Measurements from ENCODE around the gene AFAP1L2.

The AFAP1L2 gene

GRCh38 chr10:114304571-114305421 lies 99.5 kb downstream of the AFAP1L2 start:
- Histone ChIP-seq H3K27me3 (ENCODE audit: insufficient read depth, low read length, poor library complexity, severe bottlenecking) (no peaks in the 10 kb centered on the region), H3K9me2 (replicated peaks; ENCODE audit: low read depth, low read length) (no peaks in the 10 kb centered on the region), H3K9ac (ENCODE audit: low read depth, low read length, poor library complexity, severe bottlenecking) (peak overlapping the region; percentile 77), H3K4me3 (ENCODE audit: low read length, poor library complexity, severe bottlenecking) (peak overlapping the region; percentile 76), H3K9me3 (ENCODE audit: insufficient read depth, low read depth, low read length) (no peaks in the 10 kb centered on the region), H3F3A (ENCODE audit: low read depth) (no peaks in the 10 kb centered on the region), H3K79me2 (ENCODE audit: insufficient read depth, low read length) (no peaks in the 10 kb centered on the region), H2AFZ (ENCODE audit: low read length) (peak overlapping the region; percentile 89), H3K36me3 (ENCODE audit: insufficient read depth, low read length) (no peaks in the 10 kb centered on the region), H4K20me1 (ENCODE audit: insufficient read depth, low read length, poor library complexity, severe bottlenecking) (no peaks in the 10 kb centered on the region), H3K4me1 (ENCODE audit: insufficient read depth, low read length, poor library complexity, severe bottlenecking) (peaks cover 11% of the 10 kb centered on the region), H3K4me2 (ENCODE audit: low read depth, low read length, poor library complexity, severe bottlenecking) (peak overlapping the region; percentile 83)
- TF ChIP-seq CTCF (conservative IDR thresholded peaks at IDR 0.05; ENCODE audit: low read length): peak; percentile 77
- TF ChIP-seq EZH2phosphoT487 (IDR thresholded peaks at IDR 0.05; ENCODE audit: borderline replicate concordance): no peak

GRCh38 chr10:114304017-114304570 lies 100.2 kb downstream of the AFAP1L2 start:
- no peaks in the 10 kb centered on the region for H3F3A ChIP-seq (ENCODE audit: low read depth)
- H4K20me1 ChIP-seq (ENCODE audit: insufficient read depth, low read length, poor library complexity, severe bottlenecking): no peaks in the 10 kb centered on the region
- H2AFZ ChIP-seq (ENCODE audit: low read length): peak overlapping the region; percentile 89
- H3K4me2 ChIP-seq (ENCODE audit: low read depth, low read length, poor library complexity, severe bottlenecking): peak overlapping the region; percentile 83
- no peaks in the 10 kb centered on the region for H3K79me2 ChIP-seq (ENCODE audit: insufficient read depth, low read length)
- no peaks in the 10 kb centered on the region for H3K9me3 ChIP-seq (ENCODE audit: insufficient read depth, low read depth, low read length)
- H3K36me3 ChIP-seq (ENCODE audit: insufficient read depth, low read length): no peaks in the 10 kb centered on the region
- peak; percentile 76 for TF ChIP-seq CTCF (conservative IDR thresholded peaks at IDR 0.05; ENCODE audit: low read length)
- TF ChIP-seq EZH2phosphoT487 (IDR thresholded peaks at IDR 0.05; ENCODE audit: borderline replicate concordance): no peak
- no peaks in the 10 kb centered on the region for H3K9me2 ChIP-seq (replicated peaks; ENCODE audit: low read depth, low read length)
- no peaks in the 10 kb centered on the region for H3K27me3 ChIP-seq (ENCODE audit: insufficient read depth, low read length, poor library complexity, severe bottlenecking)
- peak overlapping the region; percentile 76 for H3K4me3 ChIP-seq (ENCODE audit: low read length, poor library complexity, severe bottlenecking)
- peaks cover 5% of the 10 kb centered on the region for H3K4me1 ChIP-seq (ENCODE audit: insufficient read depth, low read length, poor library complexity, severe bottlenecking)
- H3K9ac ChIP-seq (ENCODE audit: low read depth, low read length, poor library complexity, severe bottlenecking): peak overlapping the region; percentile 77

- Histone ChIP-seq H3K36me3 (ENCODE audit: insufficient read depth, low read length) (no peaks in the 10 kb centered on the region), H3K9me2 (replicated peaks; ENCODE audit: low read depth, low read length) (no peaks in the 10 kb centered on the region), H3K4me2 (ENCODE audit: low read depth, low read length, poor library complexity, severe bottlenecking) (peak overlapping the region; percentile 83), H3K27me3 (ENCODE audit: insufficient read depth, low read length, poor library complexity, severe bottlenecking) (no peaks in the 10 kb centered on the region), H3F3A (ENCODE audit: low read depth) (no peaks in the 10 kb centered on the region), H3K4me3 (ENCODE audit: low read length, poor library complexity, severe bottlenecking) (peak overlapping the region; percentile 76), H4K20me1 (ENCODE audit: insufficient read depth, low read length, poor library complexity, severe bottlenecking) (no peaks in the 10 kb centered on the region), H3K9ac (ENCODE audit: low read depth, low read length, poor library complexity, severe bottlenecking) (peak overlapping the region; percentile 77), H3K79me2 (ENCODE audit: insufficient read depth, low read length) (no peaks in the 10 kb centered on the region), H2AFZ (ENCODE audit: low read length) (peak overlapping the region; percentile 89; the same call in 1 of the 2 replicates), H3K4me1 (ENCODE audit: insufficient read depth, low read length, poor library complexity, severe bottlenecking) (peaks cover 4% of the 10 kb centered on the region), H3K9me3 (ENCODE audit: insufficient read depth, low read depth, low read length) (no peaks in the 10 kb centered on the region)
- TF ChIP-seq CTCF (conservative IDR thresholded peaks at IDR 0.05; ENCODE audit: low read length): no peak
- no peak for TF ChIP-seq EZH2phosphoT487 (IDR thresholded peaks at IDR 0.05; ENCODE audit: borderline replicate concordance)
These were observed 100.7 kb downstream of the AFAP1L2 start for GRCh38 chr10:114303556-114303955.
